Epidermal melanocyte (primary cell): ENCODE data around the gene USO1.

Experiments
- DNase-seq: peaks from one replicate; pipeline ENCODE4 v3.0.0; 2011; ENCODE audit warnings: low spot score; ENCODE audit not compliant: insufficient read length

Gene USO1

DNA sequence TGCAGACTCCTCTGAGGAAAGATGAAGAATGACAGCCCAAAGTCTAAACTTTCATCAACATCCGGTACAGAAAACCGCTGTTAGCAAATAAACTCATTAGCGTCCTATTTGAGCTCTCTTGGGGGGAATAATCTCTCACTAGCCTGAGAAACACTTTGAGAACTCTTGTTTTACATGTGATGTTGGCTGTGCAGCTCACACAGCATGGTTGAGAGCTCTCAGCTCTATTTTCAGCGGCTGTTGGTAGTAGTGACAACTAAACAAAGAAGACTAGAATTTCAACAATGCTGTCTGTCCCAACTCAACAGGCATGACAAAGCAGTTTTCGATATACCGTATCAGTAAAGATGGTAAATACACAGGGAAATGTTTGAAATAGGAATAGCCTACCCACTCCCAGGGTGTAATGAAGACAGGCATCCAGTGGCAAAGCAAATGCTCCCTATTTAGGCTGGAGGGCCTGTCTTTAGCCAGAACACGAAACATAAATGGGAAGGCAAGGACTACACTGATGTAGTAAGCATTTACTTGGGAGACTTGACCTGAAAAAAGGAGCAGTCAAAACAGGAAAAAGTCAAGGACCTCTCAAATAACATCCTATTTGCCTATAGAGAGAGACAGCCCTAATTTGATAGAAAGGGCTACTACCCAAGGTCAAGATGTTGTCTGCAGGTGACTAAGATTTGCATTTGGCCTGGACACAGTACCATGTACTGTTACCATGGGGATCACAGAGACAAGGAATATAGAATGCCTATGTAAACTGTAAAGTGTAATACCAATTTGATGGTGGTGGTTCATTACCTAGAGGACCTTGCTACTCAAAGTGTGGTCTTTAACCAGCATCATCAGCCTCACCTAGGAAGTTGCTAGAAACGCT, 117.5 kb downstream of the USO1 start:
- no peak for DNase-seq

DNA sequence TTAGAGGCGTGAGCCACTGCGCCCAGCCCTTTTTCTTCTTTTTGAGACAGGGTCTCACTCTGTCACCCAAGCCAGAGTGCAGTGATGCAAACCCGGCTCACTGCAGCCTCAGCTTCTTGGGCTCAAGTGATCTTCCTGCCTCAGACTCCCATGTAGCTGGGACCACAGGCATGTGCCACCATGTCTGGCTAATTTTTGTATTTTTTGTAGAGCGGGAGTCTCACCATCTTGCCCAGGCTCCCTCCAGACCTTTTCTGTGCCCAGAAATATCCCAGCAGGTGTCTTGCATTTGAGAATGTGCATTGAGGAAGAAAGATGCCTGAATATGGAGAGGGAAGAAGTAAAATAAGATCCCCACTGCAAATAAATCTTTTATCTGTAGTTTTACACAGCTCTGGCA, 119.2 kb downstream of the USO1 start:
- no peak for DNase-seq

- no peak for DNase-seq
These were observed 119.8 kb downstream of the USO1 start for GRCh38 chr4:75844151-75844662.

GRCh38 chr4:75845992-75846391, 121.6 kb downstream of the USO1 start:
- no peak for DNase-seq

- DNase-seq: peak; percentile 75
These were observed 123.9 kb downstream of the USO1 start for GRCh38 chr4:75848171-75848760.

DNA sequence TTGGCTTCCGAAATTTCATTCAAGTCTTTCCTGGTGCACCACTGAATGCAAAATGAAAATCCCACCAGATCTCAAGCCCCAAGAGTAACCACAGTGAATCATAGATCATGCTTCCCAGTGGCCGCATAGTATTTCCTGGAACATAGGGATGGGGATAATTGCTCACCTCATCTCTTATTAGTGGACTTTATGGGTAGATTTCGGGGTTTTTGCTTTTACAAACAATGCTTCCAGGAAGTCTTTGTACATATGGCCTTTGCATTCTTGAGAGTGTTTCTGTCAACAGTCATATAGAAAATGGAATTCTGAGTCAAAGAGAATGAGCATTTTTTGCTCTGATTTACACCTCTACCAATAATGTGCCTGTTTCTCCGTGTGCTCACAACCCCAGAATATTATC, 124.5 kb downstream of the USO1 start:
- no peak for DNase-seq

DNA sequence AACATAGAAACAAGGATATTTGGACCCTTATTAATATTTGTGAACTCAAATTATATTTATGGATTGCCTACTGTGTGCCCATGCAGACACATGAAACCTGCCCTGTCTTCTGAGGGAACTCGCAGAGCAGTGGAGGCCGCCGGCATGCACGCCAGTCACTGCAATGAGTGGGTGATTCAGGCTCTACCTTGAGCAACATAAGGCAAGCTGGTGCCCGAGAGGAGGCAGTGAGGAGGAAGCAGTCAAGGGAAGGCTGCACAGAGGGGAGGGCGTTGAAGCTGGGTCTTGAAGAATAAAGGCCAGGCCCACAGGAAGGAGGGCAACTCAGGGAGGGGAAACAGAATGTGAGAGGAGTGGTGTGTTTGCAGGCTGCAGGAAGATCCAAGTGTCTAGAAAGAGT, 125.1 kb downstream of the USO1 start:
- no peak for DNase-seq

DNA sequence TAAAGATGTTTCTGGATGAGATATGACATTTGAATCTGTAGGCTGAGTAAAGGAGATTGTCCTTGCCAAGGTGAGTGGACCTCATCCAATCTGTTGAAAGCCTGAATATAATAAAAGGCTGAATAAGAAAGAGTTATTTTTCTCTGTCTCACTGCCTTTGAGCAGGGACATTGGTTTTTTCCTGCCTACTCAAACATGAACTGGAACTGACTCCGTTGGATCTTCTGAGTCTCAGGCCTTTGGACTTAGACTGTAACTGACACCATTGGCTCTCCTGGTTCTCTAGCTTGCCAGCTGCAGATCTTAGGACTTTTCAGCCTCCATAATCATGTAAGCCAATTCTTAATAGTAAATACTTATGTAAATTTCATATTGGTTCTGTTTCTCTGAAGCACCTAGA, 134.3 kb downstream of the USO1 start:
- DNase-seq: no peak

DNA sequence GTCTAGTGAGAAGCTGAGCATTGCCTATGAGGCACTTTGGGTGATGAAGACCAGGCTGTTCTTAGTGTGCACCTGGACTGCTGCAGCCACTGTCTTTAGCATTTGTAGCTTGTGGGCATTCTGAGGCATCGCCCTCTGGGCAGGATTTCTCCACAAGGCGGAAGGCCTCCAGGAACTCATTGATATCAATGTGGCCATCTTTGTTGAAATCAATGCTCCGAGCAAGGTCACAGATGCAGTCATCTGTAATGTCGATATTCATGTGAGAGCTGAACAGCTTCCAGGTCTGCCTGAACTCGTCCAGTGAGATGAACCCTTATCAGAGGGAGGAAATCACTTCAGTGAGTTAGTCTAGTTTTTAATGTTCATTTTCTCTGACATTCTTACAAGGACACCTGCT, 136.2 kb downstream of the USO1 start:
- DNase-seq: no peak
